Kidney epithelial cell (primary cell): ENCODE data around the gene HCK. TPM values are rescaled to one million over a fixed set of nuclear protein-coding genes. Genes with fewer than 3 reads are reported as not detected.

Experiments used
- DNase-seq: peaks from one replicate; pipeline ENCODE4 v3.0.0-alpha.2; 2010; ENCODE audit warnings: low read depth
- H3K27me3 ChIP-seq: 2 replicates; pipeline ENCODE4 v1.6.0; 2011; ENCODE audit warnings: low read length; ENCODE audit not compliant: control insufficient read depth, insufficient read depth
- H3K36me3 ChIP-seq: 2 replicates; pipeline ENCODE4 v1.5.1; 2011; ENCODE audit warnings: low read length; ENCODE audit not compliant: control insufficient read depth, insufficient read depth
- H3K4me3 ChIP-seq: 2 replicates; pipeline ENCODE4 v1.5.1; 2011; ENCODE audit warnings: low read depth, mild to moderate bottlenecking, control low read depth, low read length
- CTCF ChIP-seq: IDR thresholded peaks from 2 replicates; pipeline ENCODE4 v1.5.1; 2011; ENCODE audit warnings: mild to moderate bottlenecking, moderate library complexity, low read length, control low read depth, inconsistent platforms; ENCODE audit not compliant: insufficient read depth, poor library complexity, severe bottlenecking
- total RNA-seq: library from RNA; depleted of rRNA; stranded (reverse); fragments of >200 nt; gene quantifications from 2 replicates; pipeline ENCODE4 v1.2.3, GENCODE V29; 2015

Gene HCK
- total RNA-seq, 1 donor from 2014 or later = 0.17 TPM

- Histone ChIP-seq H3K27me3 (peaks cover 3% of the 10 kb centered on the region), H3K4me3 (no peak overlapping the region), H3K36me3 (no peaks in the 10 kb centered on the region)
- DNase-seq = no peak
- TF ChIP-seq CTCF = no peak
These were observed 44.0 kb upstream of the HCK start for GRCh38 chr20:32007787-32008616.

- no peaks in the 10 kb centered on the region for H3K36me3 ChIP-seq
- TF ChIP-seq CTCF = no peak
- DNase-seq = no peak
- peaks cover 3% of the 10 kb centered on the region for H3K27me3 ChIP-seq
- no peak overlapping the region for H3K4me3 ChIP-seq
These were observed 42.5 kb upstream of the HCK start for GRCh38 chr20:32009564-32009963.

- no peak for DNase-seq
- H3K4me3 ChIP-seq = no peak within 1 kb of the TSS
- H3K27me3 ChIP-seq = peaks cover 6% of the 10 kb centered on the region
- no peaks in the 10 kb centered on the region for H3K36me3 ChIP-seq
- no peak for TF ChIP-seq CTCF
These were observed 41.9 kb upstream of the HCK start, which contains the start of gene CCM2L for GRCh38 chr20:32010101-32010500. Gene CCM2L, plus strand, starts transcription at chr20:32010438. Its CDS starts 17 bp downstream, at chr20:32010455.

GRCh38 chr20:32010666-32011065, 41.4 kb upstream of the HCK start:
- no peak overlapping the region for H3K4me3 ChIP-seq
- H3K36me3 ChIP-seq = no peaks in the 10 kb centered on the region
- no peak for TF ChIP-seq CTCF
- DNase-seq = no peak
- peaks cover 6% of the 10 kb centered on the region for H3K27me3 ChIP-seq

GRCh38 chr20:32012159-32012688, 39.8 kb upstream of the HCK start:
- H3K36me3 ChIP-seq = no peaks in the 10 kb centered on the region
- no peak overlapping the region for H3K4me3 ChIP-seq
- TF ChIP-seq CTCF = no peak
- H3K27me3 ChIP-seq = peaks cover 7% of the 10 kb centered on the region
- DNase-seq = no peak
